Vagina (tissue), 2 donors: Measurements from ENCODE around the gene CD300LD. TPM values are rescaled to one million over a fixed set of nuclear protein-coding genes. Genes with fewer than 3 reads are reported as not detected.
"Not testable (repeated sequence)": the region's sequence is repeated elsewhere in the genome, so short reads cannot be mapped to it uniquely, and the experiment has no call there.

Experiments used
- DNase-seq, 2 donors: peaks; one replicate each; pipeline ENCODE4 v3.0.0-alpha.2; 2017; ENCODE audit errors: extremely low spot score in 2 of 2
- H3K27ac ChIP-seq: fragments of 200-600 bp; sonication (generic); one replicate; pipeline ENCODE4 v1.5.1; 2019
- H3K27me3 ChIP-seq: fragments of 200-600 bp; sonication (generic); one replicate; pipeline ENCODE4 v1.5.1; 2019
- H3K36me3 ChIP-seq, 2 donors: fragments of 200-600 bp; sonication (generic); one replicate each; pipeline ENCODE4 v1.5.1; 2017 to 2019
- H3K4me1 ChIP-seq: fragments of 200-600 bp; sonication (generic); one replicate; pipeline ENCODE4 v1.5.1; 2019
- H3K4me3 ChIP-seq, 2 donors: fragments of 200-600 bp; sonication (generic); 1 replicate in 1 of 2; 2 replicates in 1 of 2; pipeline ENCODE4 v1.5.1; 2016 to 2019
- H3K9me3 ChIP-seq: fragments of 200-600 bp; sonication (generic); one replicate; pipeline ENCODE4 v1.5.1; 2019
- CTCF ChIP-seq, 3 experiments: fragments of 450-650 bp in 2 of 3; fragments of 200-600 bp in 1 of 3; sonication (generic) in 1 of 3; IDR thresholded peaks; one replicate each; pipeline ENCODE4 v1.5.1; 2017 to 2019; ENCODE audit warnings: antibody characterized with exemption in 3 of 3, mild to moderate bottlenecking in 2 of 3, moderate library complexity in 2 of 3
- POLR2A ChIP-seq, 2 donors: fragments of 450-650 bp; IDR thresholded peaks; one replicate each; pipeline ENCODE4 v1.6.1; 2017; ENCODE audit warnings: antibody characterized with exemption in 2 of 2, mild to moderate bottlenecking in 2 of 2, moderate library complexity in 2 of 2
- POLR2AphosphoS5 ChIP-seq, 2 donors: sonication (generic); formaldehyde crosslinking; IDR thresholded peaks; one replicate each; pipeline ENCODE4 v1.9.0; 2017; ENCODE audit warnings: antibody characterized with exemption in 2 of 2, mild to moderate bottlenecking in 2 of 2, low read depth in 1 of 2; ENCODE audit not compliant: insufficient read depth in 1 of 2
- intact Hi-C: fragments of 100-400 bp; cut with DNase I; formaldehyde crosslinking; loops from one replicate; pipeline ENCODE4 v1.15.1; 2023
- total RNA-seq: library from RNA; depleted of rRNA; stranded (reverse); fragments of >200 nt; gene quantifications from one replicate; pipeline ENCODE4 v1.2.3, GENCODE V29; 2016

The CD300LD gene
- total RNA-seq, 1 donor from 2014 or later = not detected

- H3K9me3 ChIP-seq = no peaks in the 10 kb centered on the region
- peaks cover under 1% of the 10 kb centered on the region for H3K4me1 ChIP-seq
- no peak overlapping the region for H3K27ac ChIP-seq
- H3K27me3 ChIP-seq = no peaks in the 10 kb centered on the region
- no peak for DNase-seq
- no peak overlapping the region for H3K4me3 ChIP-seq
- no peaks in the 10 kb centered on the region for H3K36me3 ChIP-seq
- TF ChIP-seq CTCF (IDR thresholded peaks at IDR 0.05) (no peak), POLR2AphosphoS5 (IDR thresholded peaks at IDR 0.05; ENCODE audit: insufficient read depth in 1 of 2, low read depth in 1 of 2) (no peak), POLR2A (IDR thresholded peaks at IDR 0.05) (no peak)
- intact Hi-C loops = no loop called here
Measured at GRCh38 chr17:74637265-74637664, 45.2 kb upstream of the CD300LD start.

- H3K36me3 ChIP-seq, H3K4me1 ChIP-seq: not testable (repeated sequence)
Measured at GRCh38 chr17:74636541-74637085, 44.5 kb upstream of the CD300LD start.

GRCh38 chr17:74635418-74635817 lies 43.3 kb upstream of the CD300LD start:
- TF ChIP-seq POLR2AphosphoS5 (IDR thresholded peaks at IDR 0.05; ENCODE audit: insufficient read depth in 1 of 2, low read depth in 1 of 2) (no peak), POLR2A (IDR thresholded peaks at IDR 0.05) (no peak), CTCF (IDR thresholded peaks at IDR 0.05) (no peak)
- H3K27me3 ChIP-seq = no peaks in the 10 kb centered on the region
- H3K4me1 ChIP-seq = peaks cover 3% of the 10 kb centered on the region
- H3K27ac ChIP-seq = no peak overlapping the region
- DNase-seq = no peak
- intact Hi-C loops = no loop called here
- H3K4me3 ChIP-seq = no peak overlapping the region
- H3K36me3 ChIP-seq = no peaks in the 10 kb centered on the region
- H3K9me3 ChIP-seq = no peaks in the 10 kb centered on the region

More at GRCh38 chr17:74636541-74637085, 44.5 kb upstream of the CD300LD start:
- intact Hi-C loops, H3K27me3 ChIP-seq, H3K4me3 ChIP-seq, H3K27ac ChIP-seq, H3K9me3 ChIP-seq, DNase-seq: not testable (repeated sequence)

GRCh38 chr17:74633326-74633725 lies 41.2 kb upstream of the CD300LD start:
- DNase-seq = no peak
- H3K9me3 ChIP-seq = no peaks in the 10 kb centered on the region
- H3K27ac ChIP-seq = no peak overlapping the region
- no peaks in the 10 kb centered on the region for H3K36me3 ChIP-seq
- TF ChIP-seq CTCF (IDR thresholded peaks at IDR 0.05) (no peak), POLR2AphosphoS5 (IDR thresholded peaks at IDR 0.05; ENCODE audit: insufficient read depth in 1 of 2, low read depth in 1 of 2) (no peak), POLR2A (IDR thresholded peaks at IDR 0.05) (no peak)
- peaks cover 3% of the 10 kb centered on the region for H3K4me1 ChIP-seq
- intact Hi-C loops = no loop called here
- no peak overlapping the region for H3K4me3 ChIP-seq
- H3K27me3 ChIP-seq = no peaks in the 10 kb centered on the region

- Histone ChIP-seq H3K27me3 (no peaks in the 10 kb centered on the region), H3K36me3 (no peaks in the 10 kb centered on the region), H3K27ac (no peak overlapping the region), H3K4me3 (no peak overlapping the region), H3K9me3 (no peaks in the 10 kb centered on the region), H3K4me1 (peaks cover 3% of the 10 kb centered on the region)
- intact Hi-C loops = no loop called here
- TF ChIP-seq POLR2AphosphoS5 (IDR thresholded peaks at IDR 0.05; ENCODE audit: insufficient read depth in 1 of 2, low read depth in 1 of 2) (no peak), CTCF (IDR thresholded peaks at IDR 0.05) (no peak), POLR2A (IDR thresholded peaks at IDR 0.05) (no peak)
- DNase-seq = no peak
Measured at GRCh38 chr17:74632617-74633016, 40.5 kb upstream of the CD300LD start.
